IMR-90 (cell line): Measurements from ENCODE around the gene OR4S2. TPM values are rescaled to one million over a fixed set of nuclear protein-coding genes. Genes with fewer than 3 reads are reported as not detected.

ENCODE experiments used
- ATAC-seq: fragments of 200-7000 bp; cut with Tn5 transposase; 2 replicates; pipeline ENCODE4 v1.9.1; 2020; ENCODE audit warnings: low read depth, mild to moderate bottlenecking, moderate library complexity
- BruUV-seq: library from RNA; stranded (reverse); fragments of 400-500 nt; replicated peaks from 2 replicates; lab custom pipeline; 2021; lab: Mats Ljungman, UMichigan
- CTCF ChIA-PET: fragments of 300-600 bp; formaldehyde crosslinking; extraction: SDS; loops from one replicate; lab custom pipeline; 2021; ENCODE audit warnings: antibody characterized with exemption; lab: Yijun Ruan, JAX
- POLR2A ChIA-PET: fragments of 300-600 bp; sonication (Branson Sonifier 250); formaldehyde crosslinking; loops from one replicate; lab custom pipeline; 2022; ENCODE audit warnings: antibody characterized with exemption; ENCODE audit not compliant: unreplicated experiment; lab: Charles Lee
- DNase-seq: peaks from one replicate; pipeline ENCODE4 v3.0.0; 2013
- H2AFZ ChIP-seq: replicated peaks from 2 replicates; pipeline ENCODE3; 2013; ENCODE audit warnings: low read length, mild to moderate bottlenecking; ENCODE audit not compliant: poor library complexity
- H2AK5ac ChIP-seq: 2 replicates; pipeline ENCODE4 v1.6.1; 2013; ENCODE audit warnings: low read depth, low read length, inconsistent platforms
- H2AK9ac ChIP-seq: replicated peaks from 2 replicates; pipeline ENCODE3; 2013; ENCODE audit warnings: mild to moderate bottlenecking, low read depth, low read length, moderate library complexity; ENCODE audit not compliant: poor library complexity
- H2BK120ac ChIP-seq: 2 replicates; pipeline ENCODE4 v1.6.1; 2013; ENCODE audit warnings: low read depth, low read length, inconsistent platforms
- H2BK15ac ChIP-seq: 3 replicates; pipeline ENCODE4 v1.6.1; 2013; ENCODE audit warnings: low read depth, low read length, inconsistent platforms
- H2BK20ac ChIP-seq: 2 replicates; pipeline ENCODE4 v1.6.1; 2013; ENCODE audit warnings: low read depth, mild to moderate bottlenecking, inconsistent platforms, low read length, moderate library complexity
- H2BK5ac ChIP-seq: 2 replicates; pipeline ENCODE4 v1.6.1; 2013; ENCODE audit warnings: mild to moderate bottlenecking, low read depth, low read length, inconsistent platforms; ENCODE audit not compliant: poor library complexity, severe bottlenecking
- H3K14ac ChIP-seq: replicated peaks from 2 replicates; pipeline ENCODE4 v1.6.1; 2013; ENCODE audit warnings: low read depth, low read length, inconsistent platforms
- H3K18ac ChIP-seq: 2 replicates; pipeline ENCODE4 v1.6.1; 2013; ENCODE audit warnings: low read depth, low read length, control low read depth
- H3K23ac ChIP-seq: 2 replicates; pipeline ENCODE4 v1.6.1; 2013; ENCODE audit warnings: low read depth, low read length, inconsistent platforms
- H3K27ac ChIP-seq: 2 replicates; pipeline ENCODE4 v1.5.1; 2013; ENCODE audit warnings: mild to moderate bottlenecking, control low read depth, low read length; ENCODE audit not compliant: insufficient read depth
- H3K27me3 ChIP-seq: 2 replicates; pipeline ENCODE4 v1.6.1; 2013; ENCODE audit warnings: low read length; ENCODE audit not compliant: control insufficient read depth, insufficient read depth
- H3K36me3 ChIP-seq: 2 replicates; pipeline ENCODE4 v1.6.1; 2013; ENCODE audit warnings: low read length, mixed read lengths; ENCODE audit not compliant: control insufficient read depth, insufficient read depth
- H3K4ac ChIP-seq: 2 replicates; pipeline ENCODE4 v1.6.1; 2013; ENCODE audit warnings: low read depth, low read length, inconsistent platforms
- H3K4me1 ChIP-seq: 2 replicates; pipeline ENCODE4 v1.6.1; 2013; ENCODE audit warnings: low read length, mixed read lengths; ENCODE audit not compliant: control insufficient read depth, insufficient read depth
- H3K4me2 ChIP-seq: 2 replicates; pipeline ENCODE4 v1.6.1; 2013; ENCODE audit warnings: low read depth, mild to moderate bottlenecking, control low read depth, low read length, moderate library complexity
- H3K4me3 ChIP-seq: 2 replicates; pipeline ENCODE4 v1.5.1; 2013; ENCODE audit warnings: low read depth, mild to moderate bottlenecking, control low read depth, low read length, moderate library complexity; ENCODE audit not compliant: insufficient read depth
- H3K56ac ChIP-seq: 2 replicates; pipeline ENCODE4 v1.6.1; 2013; ENCODE audit warnings: low read length, inconsistent platforms; ENCODE audit not compliant: insufficient read depth; ENCODE audit errors: extremely low read depth
- H3K79me1 ChIP-seq, 2 experiments: 2 replicates each; pipeline ENCODE4 v1.6.1; 2013; ENCODE audit warnings: low read length in 2 of 2, inconsistent platforms in 1 of 2, low read depth in 1 of 2
- H3K9ac ChIP-seq: 2 replicates; pipeline ENCODE4 v1.6.1; 2013; ENCODE audit warnings: low read depth, low read length, control low read depth
- H3K9me1 ChIP-seq: 2 replicates; pipeline ENCODE4 v1.6.1; 2013; ENCODE audit warnings: low read length, inconsistent platforms; ENCODE audit not compliant: insufficient read depth
- H3K9me3 ChIP-seq: 2 replicates; pipeline ENCODE4 v1.6.1; 2013; ENCODE audit warnings: low read length; ENCODE audit not compliant: control insufficient read depth, insufficient read depth
- H4K20me1 ChIP-seq: 2 replicates; pipeline ENCODE4 v1.6.1; 2013; ENCODE audit warnings: low read length, inconsistent platforms; ENCODE audit not compliant: insufficient read depth
- H4K5ac ChIP-seq: 2 replicates; pipeline ENCODE4 v1.6.1; 2013; ENCODE audit warnings: mild to moderate bottlenecking, low read depth, low read length, control low read depth
- H4K8ac ChIP-seq, 2 experiments: 2 replicates each; pipeline ENCODE4 v1.6.1; 2013; ENCODE audit warnings: low read depth in 2 of 2, low read length in 2 of 2, control low read depth in 1 of 2, inconsistent platforms in 1 of 2
- H4K91ac ChIP-seq: 2 replicates; pipeline ENCODE4 v1.6.1; 2013; ENCODE audit warnings: low read depth, low read length, inconsistent platforms; ENCODE audit not compliant: insufficient read depth
- BHLHE40 ChIP-seq: fragments of 150-350 bp; IDR thresholded peaks from 2 replicates; pipeline ENCODE4 v1.6.1; 2016; ENCODE audit warnings: mild to moderate bottlenecking, low read depth, low read length
- CEBPB ChIP-seq: IDR thresholded peaks from 2 replicates; pipeline ENCODE4 v1.6.1; 2012; ENCODE audit warnings: low read depth, low read length, improper control_type of control experiment
- CHD1 ChIP-seq: IDR thresholded peaks from 2 replicates; pipeline ENCODE4 v1.6.1; 2012; ENCODE audit warnings: low read depth, low read length, improper control_type of control experiment
- CTCF ChIP-seq: conservative IDR thresholded peaks from 2 replicates; pipeline ENCODE4 v1.5.1; 2012; ENCODE audit warnings: mild to moderate bottlenecking, low read depth, low read length, improper control_type of control experiment
- ELK1 ChIP-seq: fragments of 150-350 bp; IDR thresholded peaks from 2 replicates; pipeline ENCODE4 v1.6.1; 2016; ENCODE audit warnings: low read depth, mild to moderate bottlenecking, low read length, moderate library complexity, borderline replicate concordance
- FOS ChIP-seq: fragments of 150-350 bp; IDR thresholded peaks from 2 replicates; pipeline ENCODE4 v1.6.1; 2016; ENCODE audit warnings: low read depth, low read length
- MAZ ChIP-seq: IDR thresholded peaks from 2 replicates; pipeline ENCODE4 v1.6.1; 2012; ENCODE audit warnings: low read depth, mild to moderate bottlenecking, low read length, improper control_type of control experiment, moderate library complexity, borderline replicate concordance
- MXI1 ChIP-seq: IDR thresholded peaks from 2 replicates; pipeline ENCODE4 v1.6.1; 2012; ENCODE audit warnings: low read depth, mild to moderate bottlenecking, low read length, moderate library complexity, borderline replicate concordance
- NFE2L2 ChIP-seq: fragments of 150-350 bp; IDR thresholded peaks from 2 replicates; pipeline ENCODE4 v1.6.1; 2016; ENCODE audit warnings: low read depth, mild to moderate bottlenecking, low read length
- POLR2A ChIP-seq: IDR thresholded peaks from 2 replicates; pipeline ENCODE4 v1.6.1; 2012; ENCODE audit warnings: mild to moderate bottlenecking, low read depth, low read length
- RAD21 ChIP-seq: IDR thresholded peaks from 2 replicates; pipeline ENCODE4 v1.6.1; 2012; ENCODE audit warnings: low read length, improper control_type of control experiment
- RCOR1 ChIP-seq: IDR thresholded peaks from 2 replicates; pipeline ENCODE4 v1.6.1; 2012; ENCODE audit warnings: mild to moderate bottlenecking, low read length, improper control_type of control experiment; ENCODE audit not compliant: insufficient replicate concordance
- RFX5 ChIP-seq: IDR thresholded peaks from 2 replicates; pipeline ENCODE4 v1.8.0; 2012; ENCODE audit warnings: low read depth, mild to moderate bottlenecking, low read length, moderate library complexity
- SMC3 ChIP-seq: fragments of 150-350 bp; IDR thresholded peaks from 2 replicates; pipeline ENCODE4 v1.6.1; 2016; ENCODE audit warnings: low read depth, mild to moderate bottlenecking, antibody characterized with exemption, low read length, moderate library complexity
- USF2 ChIP-seq: fragments of 150-350 bp; IDR thresholded peaks from 2 replicates; pipeline ENCODE4 v1.6.1; 2017; ENCODE audit warnings: mild to moderate bottlenecking, antibody characterized with exemption, low read length, low read depth
- WGBS, 2 experiments: methylation state at CpG; one replicate each; pipeline versions ENCODE4 v1.1.5 to v1.1.7; 2013; ENCODE audit warnings: missing lambda C conversion rate in 2 of 2; ENCODE audit not compliant: insufficient read length in 1 of 2; ENCODE audit errors: extremely low coverage in 2 of 2; 5-methylcytosine and 5-hydroxymethylcytosine counted together
- dilution Hi-C: fragments of 300-500 bp; cut with HindIII; formaldehyde crosslinking; loops from one replicate; pipeline ENCODE4 v1.14.3; 2018; ENCODE audit warnings: low sequenced_read_pairs; ENCODE audit not compliant: unreplicated experiment
- in situ Hi-C: fragments of 300-500 bp; cut with MboI; formaldehyde crosslinking; loops from 3 replicates; pipeline ENCODE4 v1.14.3; 2019; ENCODE audit warnings: low sequenced_read_pairs, inconsistent platforms, mixed read lengths
- intact Hi-C: fragments of 100-400 bp; cut with micrococcal nuclease; formaldehyde crosslinking; loops from 2 replicates; pipeline ENCODE4 v1.10.0; 2022
- polyA plus RNA-seq, 3 experiments: library from polyadenylated mRNA; depleted of rRNA; stranded (reverse); fragments of >200 nt; gene quantifications; 2 replicates each; pipeline ENCODE4 v1.2.3, GENCODE V29; 2012; ENCODE audit warnings: low replicate concordance in 1 of 3
- total RNA-seq: library from RNA; depleted of rRNA; stranded (reverse); fragments of >200 nt; gene quantifications from 2 replicates; pipeline ENCODE4 v1.2.3, GENCODE V29; 2012

The OR4S2 gene
- total and polyA plus RNA-seq, 2 of the 4 experiments (the other 2 are of a cell fraction), result not detected

- WGBS, 2 experiments, result 43% methylated on average over 3 of the region's 4 CpGs; no CpG with 5 or more reads in 1 of the 2 experiments
- dilution Hi-C loops (no loop called here), in situ Hi-C loops (no loop called here), intact Hi-C loops (no loop called here)
- Histone ChIP-seq H2AK9ac (no peak overlapping the region), H2BK15ac (no peak overlapping the region), H3K4me3 (no peak overlapping the region), H3K27ac (no peak overlapping the region), H3K9ac (no peak overlapping the region), H3K14ac (no peak overlapping the region), H3K36me3 (no peaks in the 10 kb centered on the region), H4K20me1 (no peaks in the 10 kb centered on the region), H3K9me1 (no peaks in the 10 kb centered on the region), H3K23ac (no peak overlapping the region), H2BK20ac (no peak overlapping the region), H2BK120ac (no peak overlapping the region), H4K8ac (no peak overlapping the region), H3K9me3 (peaks cover 9% of the 10 kb centered on the region; the same call in 1 of the 2 replicates), H4K91ac (no peak overlapping the region), H3K27me3 (no peaks in the 10 kb centered on the region), H3K18ac (no peak overlapping the region), H2AFZ (no peak overlapping the region), H3K4me2 (no peak overlapping the region), H4K5ac (no peak overlapping the region), H3K79me1 (no peaks in the 10 kb centered on the region), H2AK5ac (no peak overlapping the region), H3K4me1 (no peaks in the 10 kb centered on the region), H2BK5ac (no peak overlapping the region), H3K56ac (no peak overlapping the region), H3K4ac (no peak overlapping the region)
- ChIA-PET POLR2A (no interaction called here), CTCF (no interaction called here)
- ATAC-seq (no peak), DNase-seq (no peak)
- BruUV-seq, result no TSS peak
- no peak for TF ChIP-seq RFX5
- TF ChIP-seq MAZ, result no peak
- TF ChIP-seq CHD1, result no peak
- TF ChIP-seq RCOR1, result no peak
- TF ChIP-seq POLR2A, result no peak
- TF ChIP-seq CTCF, result no peak
- no peak for TF ChIP-seq FOS
- no peak for TF ChIP-seq USF2
- TF ChIP-seq ELK1, result no peak
- TF ChIP-seq SMC3, result no peak
- TF ChIP-seq MXI1, result no peak
- TF ChIP-seq RAD21, result no peak
- TF ChIP-seq CEBPB, result no peak
- no peak for TF ChIP-seq BHLHE40
- no peak for TF ChIP-seq NFE2L2
These were observed 53.3 kb downstream of the OR4S2 start for GRCh38 chr11:55701429-55701828.
